Neural cell (in vitro differentiated cells): ENCODE results near the gene ZNF736. TPM values are rescaled to one million over a fixed set of nuclear protein-coding genes. Genes with fewer than 3 reads are reported as not detected.

Experiments
- H2AFZ ChIP-seq: fragments of 200-600, 300-800 bp; sonication (generic), shearing (Covaris generic); 2 replicates; pipeline ENCODE4 v1.6.0; 2014; ENCODE audit warnings: low read depth, mild to moderate bottlenecking, antibody characterized with exemption, low read length, moderate library complexity
- H3F3A ChIP-seq: fragments of 200-600 bp; shearing (Covaris generic); 2 replicates; pipeline ENCODE4 v1.6.1; 2016; ENCODE audit warnings: mild to moderate bottlenecking, moderate library complexity, mixed read lengths, antibody characterized with exemption, low read length; ENCODE audit not compliant: insufficient read depth, poor library complexity, severe bottlenecking
- H3K27ac ChIP-seq: fragments of 200-600, 300-800 bp; sonication (generic), shearing (Covaris generic); 2 replicates; pipeline ENCODE4 v1.5.1; 2014; ENCODE audit warnings: mild to moderate bottlenecking, low read length, moderate library complexity
- H3K27me3 ChIP-seq: fragments of 300-800, 200-600 bp; sonication (generic), shearing (Covaris generic); 2 replicates; pipeline ENCODE4 v1.6.0; 2014; ENCODE audit warnings: mild to moderate bottlenecking, low read depth, low read length, moderate library complexity; ENCODE audit not compliant: insufficient read depth
- H3K36me3 ChIP-seq: fragments of 300-800, 200-600 bp; sonication (generic), shearing (Covaris generic); 2 replicates; pipeline ENCODE4 v1.5.1; 2014; ENCODE audit warnings: mild to moderate bottlenecking, antibody characterized with exemption, low read length, moderate library complexity; ENCODE audit not compliant: insufficient read depth
- H3K4me2 ChIP-seq: fragments of 300-800, 200-600 bp; sonication (generic), shearing (Covaris generic); 2 replicates; pipeline ENCODE4 v1.6.0; 2014; ENCODE audit warnings: mild to moderate bottlenecking, low read length
- H3K4me3 ChIP-seq: fragments of 300-800, 200-600 bp; sonication (generic), shearing (Covaris generic); 2 replicates; pipeline ENCODE4 v1.5.1; 2014; ENCODE audit warnings: mild to moderate bottlenecking, low read length, moderate library complexity
- H3K79me2 ChIP-seq: fragments of 200-600 bp; shearing (Covaris generic); replicated peaks from 2 replicates; pipeline ENCODE4 v1.6.0; 2014; ENCODE audit warnings: mild to moderate bottlenecking, low read length, moderate library complexity; ENCODE audit not compliant: insufficient read depth
- H3K9ac ChIP-seq: fragments of 300-800, 200-600 bp; sonication (generic), shearing (Covaris generic); 2 replicates; pipeline ENCODE4 v1.6.1; 2016; ENCODE audit warnings: mild to moderate bottlenecking, low read length, mixed read lengths
- H3K9me2 ChIP-seq: fragments of 200-600 bp; shearing (Covaris generic); 2 replicates; pipeline ENCODE4 v1.6.1; 2016; ENCODE audit warnings: mild to moderate bottlenecking, low read length, mixed read lengths; ENCODE audit not compliant: insufficient read depth
- H3K9me3 ChIP-seq: fragments of 200-600, 300-800 bp; sonication (generic), shearing (Covaris generic); 2 replicates; pipeline ENCODE4 v1.6.1; 2016; ENCODE audit warnings: mild to moderate bottlenecking, mixed run types, low read length, moderate library complexity, mixed read lengths
- H4K20me1 ChIP-seq: fragments of 200-600 bp; shearing (Covaris generic); 2 replicates; pipeline ENCODE4 v1.6.1; 2016; ENCODE audit warnings: mild to moderate bottlenecking, mixed run types; ENCODE audit not compliant: insufficient read depth
- EP300 ChIP-seq: fragments of 450-650 bp; conservative IDR thresholded peaks from 2 replicates; pipeline ENCODE4 v1.6.1; 2014; ENCODE audit warnings: antibody characterized with exemption, mild to moderate bottlenecking, moderate library complexity; ENCODE audit not compliant: poor library complexity, severe bottlenecking
- EZH2 ChIP-seq: fragments of 200-600, 300-800 bp; shearing (Covaris generic), sonication (generic); IDR thresholded peaks from 2 replicates; pipeline ENCODE4 v1.6.1; 2014; ENCODE audit warnings: antibody characterized with exemption, low read length, borderline replicate concordance, mild to moderate bottlenecking; ENCODE audit not compliant: insufficient read depth, poor library complexity, severe bottlenecking
- MXI1 ChIP-seq: fragments of 450-650 bp; conservative IDR thresholded peaks from 2 replicates; pipeline ENCODE4 v1.6.1; 2014; ENCODE audit warnings: antibody characterized with exemption, mild to moderate bottlenecking; ENCODE audit not compliant: poor library complexity, severe bottlenecking
- POLR2AphosphoS5 ChIP-seq: IDR thresholded peaks from 2 replicates; pipeline ENCODE4 v1.6.1; 2012
- RAD21 ChIP-seq: fragments of 450-650 bp; conservative IDR thresholded peaks from 2 replicates; pipeline ENCODE4 v1.6.1; 2014; ENCODE audit warnings: antibody characterized with exemption, mild to moderate bottlenecking, moderate library complexity
- REST ChIP-seq: IDR thresholded peaks from 2 replicates; pipeline ENCODE4 v1.6.1; 2012; ENCODE audit warnings: borderline replicate concordance
- SMC3 ChIP-seq: fragments of 450-650 bp; conservative IDR thresholded peaks from 2 replicates; pipeline ENCODE4 v1.6.1; 2014; ENCODE audit warnings: antibody characterized with exemption, mild to moderate bottlenecking, moderate library complexity; ENCODE audit not compliant: poor library complexity
- TAF1 ChIP-seq: IDR thresholded peaks from 2 replicates; pipeline ENCODE4 v1.6.1; 2012; ENCODE audit warnings: low read depth
- polyA minus RNA-seq: library from RNA; depleted of rRNA, polyadenylated mRNA; stranded (reverse); fragments of >200 nt; gene quantifications from 2 replicates; pipeline ENCODE4 v1.2.3, GENCODE V29; 2014
- polyA plus RNA-seq: library from polyadenylated mRNA; depleted of rRNA; stranded (reverse); fragments of >200 nt; gene quantifications from 2 replicates; pipeline ENCODE4 v1.2.3, GENCODE V29; 2014
- TF ChIP-seq, protein P1 (sequence below): fragments of 450-650 bp; IDR thresholded peaks from 2 replicates; pipeline ENCODE4 v1.5.1; 2014; ENCODE audit warnings: antibody characterized with exemption, mild to moderate bottlenecking, moderate library complexity; ENCODE audit not compliant: poor library complexity, severe bottlenecking

Gene ZNF736
- 0.04 and 1.7 TPM in 2 replicates for polyA plus RNA-seq
- not detected in 2 replicates for polyA minus RNA-seq

GRCh38 chr7:64313740-64314491 lies at the start of gene ZNF736:
Gene ZNF736 (plus strand): TSS chr7:64313961. CDS start chr7:64314151, 190 bp downstream.
- Histone ChIP-seq H3K9me3 (no peaks in the 10 kb centered on the region), H3K4me2 (no peak within 1 kb of the TSS), H3K9ac (no peak within 1 kb of the TSS), H3K36me3 (no peaks in the 10 kb centered on the region), H2AFZ (no peak within 1 kb of the TSS), H3F3A (no peaks in the 10 kb centered on the region), H4K20me1 (no peaks in the 10 kb centered on the region), H3K4me3 (no peak within 1 kb of the TSS), H3K27ac (no peak within 1 kb of the TSS), H3K79me2 (no peaks in the 10 kb centered on the region), H3K9me2 (no peaks in the 10 kb centered on the region), H3K27me3 (no peaks in the 10 kb centered on the region)
- no peak for TF ChIP-seq POLR2AphosphoS5
- no peak for TF ChIP-seq EZH2
- no peak for TF ChIP-seq RAD21

DNA sequence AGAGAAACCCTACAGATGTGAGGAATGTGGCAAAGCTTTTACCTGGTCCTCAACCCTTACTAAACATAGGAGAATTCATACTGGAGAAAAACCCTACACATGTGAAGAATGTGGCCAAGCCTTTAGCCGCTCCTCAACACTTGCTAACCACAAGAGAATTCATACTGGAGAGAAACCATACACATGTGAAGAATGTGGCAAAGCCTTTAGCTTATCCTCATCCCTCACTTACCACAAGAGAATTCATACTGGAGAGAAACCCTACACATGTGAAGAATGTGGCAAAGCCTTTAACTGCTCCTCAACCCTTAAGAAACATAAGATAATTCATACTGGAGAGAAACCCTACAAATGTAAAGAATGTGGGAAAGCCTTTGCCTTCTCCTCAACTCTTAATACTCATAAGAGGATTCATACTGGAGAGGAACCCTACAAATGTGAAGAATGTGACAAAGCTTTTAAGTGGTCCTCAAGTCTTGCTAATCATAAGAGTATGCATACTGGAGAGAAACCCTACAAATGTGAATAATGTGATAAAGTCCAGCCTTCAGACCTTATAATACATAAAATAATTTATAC lies 47.3 kb upstream of the ZNF736 start:
- Histone ChIP-seq H3K9ac (no peak overlapping the region), H3K9me2 (no peaks in the 10 kb centered on the region), H3K79me2 (no peaks in the 10 kb centered on the region), H3K27me3 (no peaks in the 10 kb centered on the region), H4K20me1 (no peaks in the 10 kb centered on the region), H3K27ac (no peak overlapping the region), H3K9me3 (peaks cover 6% of the 10 kb centered on the region), H2AFZ (no peak overlapping the region), H3K4me3 (no peak overlapping the region), H3K36me3 (no peaks in the 10 kb centered on the region), H3K4me2 (no peak overlapping the region), H3F3A (no peaks in the 10 kb centered on the region)
- no peak for TF ChIP-seq RAD21

DNA sequence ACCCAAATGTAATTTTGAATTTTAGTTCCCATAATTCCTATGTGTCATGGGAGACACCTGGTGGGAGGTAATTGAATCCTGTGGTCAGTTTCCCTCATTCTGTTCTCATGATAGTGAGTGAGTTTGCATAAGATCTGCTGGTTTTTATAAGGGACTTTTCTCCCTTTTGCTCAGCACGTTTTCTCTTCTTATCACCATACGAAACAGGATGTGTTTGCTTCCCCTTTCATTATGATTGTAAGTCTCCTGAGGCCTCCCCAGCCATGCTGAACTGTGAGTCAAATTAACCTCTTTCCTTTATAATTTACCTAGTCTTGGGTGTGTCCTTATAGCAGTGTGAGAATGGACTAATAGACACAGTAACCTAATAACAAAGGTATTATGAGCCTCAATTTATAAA lies 36.1 kb upstream of the ZNF736 start:
- Histone ChIP-seq H2AFZ (no peak overlapping the region), H4K20me1 (no peaks in the 10 kb centered on the region), H3K9me2 (no peaks in the 10 kb centered on the region), H3K27me3 (no peaks in the 10 kb centered on the region), H3K27ac (no peak overlapping the region), H3K4me3 (no peak overlapping the region), H3F3A (no peaks in the 10 kb centered on the region), H3K36me3 (no peaks in the 10 kb centered on the region), H3K79me2 (no peaks in the 10 kb centered on the region), H3K9me3 (peaks cover 8% of the 10 kb centered on the region), H3K4me2 (no peak overlapping the region), H3K9ac (no peak overlapping the region)
- no peak for TF ChIP-seq MXI1
- TF ChIP-seq EP300 = no peak
- no peak for TF ChIP-seq TAF1
- TF ChIP-seq, protein P1, sequence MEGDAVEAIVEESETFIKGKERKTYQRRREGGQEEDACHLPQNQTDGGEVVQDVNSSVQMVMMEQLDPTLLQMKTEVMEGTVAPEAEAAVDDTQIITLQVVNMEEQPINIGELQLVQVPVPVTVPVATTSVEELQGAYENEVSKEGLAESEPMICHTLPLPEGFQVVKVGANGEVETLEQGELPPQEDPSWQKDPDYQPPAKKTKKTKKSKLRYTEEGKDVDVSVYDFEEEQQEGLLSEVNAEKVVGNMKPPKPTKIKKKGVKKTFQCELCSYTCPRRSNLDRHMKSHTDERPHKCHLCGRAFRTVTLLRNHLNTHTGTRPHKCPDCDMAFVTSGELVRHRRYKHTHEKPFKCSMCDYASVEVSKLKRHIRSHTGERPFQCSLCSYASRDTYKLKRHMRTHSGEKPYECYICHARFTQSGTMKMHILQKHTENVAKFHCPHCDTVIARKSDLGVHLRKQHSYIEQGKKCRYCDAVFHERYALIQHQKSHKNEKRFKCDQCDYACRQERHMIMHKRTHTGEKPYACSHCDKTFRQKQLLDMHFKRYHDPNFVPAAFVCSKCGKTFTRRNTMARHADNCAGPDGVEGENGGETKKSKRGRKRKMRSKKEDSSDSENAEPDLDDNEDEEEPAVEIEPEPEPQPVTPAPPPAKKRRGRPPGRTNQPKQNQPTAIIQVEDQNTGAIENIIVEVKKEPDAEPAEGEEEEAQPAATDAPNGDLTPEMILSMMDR = no peak
- TF ChIP-seq SMC3 = no peak
- TF ChIP-seq REST = no peak
- no peak for TF ChIP-seq EZH2
- TF ChIP-seq RAD21 = no peak
- no peak for TF ChIP-seq POLR2AphosphoS5
